ENCODE results near the gene TRPV2.

The TRPV2 gene

GRCh38 chr17:16473044-16474011, 58.0 kb downstream of the TRPV2 start:
- Histone ChIP-seq H3K4me2 (no peak overlapping the region), H3K4me3 (IDR thresholded peaks at IDR 0.05; ENCODE audit: insufficient read depth, low read depth, low read length) (no peak overlapping the region), H3K4me1 (ENCODE audit: low read depth, poor library complexity, severe bottlenecking) (no peaks in the 10 kb centered on the region), H3K27ac (no peak overlapping the region), H3K27me3 (ENCODE audit: insufficient read depth, low read depth) (no peaks in the 10 kb centered on the region), H3K9ac (no peak overlapping the region), H4K20me1 (ENCODE audit: insufficient read depth) (no peaks in the 10 kb centered on the region), H3K36me3 (ENCODE audit: insufficient read depth) (no peaks in the 10 kb centered on the region), H3K79me2 (ENCODE audit: insufficient read depth, low read depth) (no peaks in the 10 kb centered on the region), H2AFZ (ENCODE audit: low read depth) (no peak overlapping the region)
- TF ChIP-seq CTCF (conservative IDR thresholded peaks at IDR 0.05; ENCODE audit: low read depth, low read length) = no peak

- H3K27ac ChIP-seq = no peak overlapping the region
- no peak for TF ChIP-seq CTCF (conservative IDR thresholded peaks at IDR 0.05; ENCODE audit: low read depth, low read length)
- no peaks in the 10 kb centered on the region for H3K27me3 ChIP-seq (ENCODE audit: insufficient read depth, low read depth)
- H3K4me1 ChIP-seq (ENCODE audit: low read depth, poor library complexity, severe bottlenecking) = no peaks in the 10 kb centered on the region
- H4K20me1 ChIP-seq (ENCODE audit: insufficient read depth) = no peaks in the 10 kb centered on the region
- no peak overlapping the region for H3K9ac ChIP-seq
- H3K36me3 ChIP-seq (ENCODE audit: insufficient read depth) = no peaks in the 10 kb centered on the region
- H2AFZ ChIP-seq (ENCODE audit: low read depth) = no peak overlapping the region
- H3K4me2 ChIP-seq = no peak overlapping the region
- H3K79me2 ChIP-seq (ENCODE audit: insufficient read depth, low read depth) = no peaks in the 10 kb centered on the region
- no peak overlapping the region for H3K4me3 ChIP-seq (IDR thresholded peaks at IDR 0.05; ENCODE audit: insufficient read depth, low read depth, low read length)
These were observed 58.8 kb downstream of the TRPV2 start for GRCh38 chr17:16474012-16474725.

GRCh38 chr17:16475179-16475704, 59.9 kb downstream of the TRPV2 start:
- H3K9ac ChIP-seq = no peak overlapping the region
- no peaks in the 10 kb centered on the region for H4K20me1 ChIP-seq (ENCODE audit: insufficient read depth)
- TF ChIP-seq CTCF (conservative IDR thresholded peaks at IDR 0.05; ENCODE audit: low read depth, low read length) = no peak
- H3K27ac ChIP-seq = no peak overlapping the region
- H3K79me2 ChIP-seq (ENCODE audit: insufficient read depth, low read depth) = no peaks in the 10 kb centered on the region
- no peak overlapping the region for H2AFZ ChIP-seq (ENCODE audit: low read depth)
- no peak overlapping the region for H3K4me3 ChIP-seq (IDR thresholded peaks at IDR 0.05; ENCODE audit: insufficient read depth, low read depth, low read length)
- H3K27me3 ChIP-seq (ENCODE audit: insufficient read depth, low read depth) = no peaks in the 10 kb centered on the region
- H3K4me2 ChIP-seq = no peak overlapping the region
- no peaks in the 10 kb centered on the region for H3K4me1 ChIP-seq (ENCODE audit: low read depth, poor library complexity, severe bottlenecking)
- no peaks in the 10 kb centered on the region for H3K36me3 ChIP-seq (ENCODE audit: insufficient read depth)

- no peaks in the 10 kb centered on the region for H4K20me1 ChIP-seq (ENCODE audit: insufficient read depth)
- TF ChIP-seq CTCF (conservative IDR thresholded peaks at IDR 0.05; ENCODE audit: low read depth, low read length) = no peak
- no peaks in the 10 kb centered on the region for H3K36me3 ChIP-seq (ENCODE audit: insufficient read depth)
- no peaks in the 10 kb centered on the region for H3K79me2 ChIP-seq (ENCODE audit: insufficient read depth, low read depth)
- H3K4me3 ChIP-seq (IDR thresholded peaks at IDR 0.05; ENCODE audit: insufficient read depth, low read depth, low read length) = no peak overlapping the region
- H2AFZ ChIP-seq (ENCODE audit: low read depth) = no peak overlapping the region
- H3K27ac ChIP-seq = no peak overlapping the region
- no peaks in the 10 kb centered on the region for H3K4me1 ChIP-seq (ENCODE audit: low read depth, poor library complexity, severe bottlenecking)
- no peak overlapping the region for H3K9ac ChIP-seq
- H3K4me2 ChIP-seq = no peak overlapping the region
- H3K27me3 ChIP-seq (ENCODE audit: insufficient read depth, low read depth) = no peaks in the 10 kb centered on the region
These were observed 61.9 kb downstream of the TRPV2 start for GRCh38 chr17:16477255-16477654.
